ENCODE results near the gene WDR59.
"Not testable (repeated sequence)": the region's sequence is repeated elsewhere in the genome, so short reads cannot be mapped to it uniquely, and the experiment has no call there.

The WDR59 gene

GRCh38 chr16:75011634-75012307 lies 26.8 kb upstream of the WDR59 start:
- DNase-seq: no peak

GRCh38 chr16:75010427-75010826 lies 25.5 kb upstream of the WDR59 start:
- no peak for DNase-seq

- no peak for DNase-seq
These were observed 22.5 kb upstream of the WDR59 start for GRCh38 chr16:75007443-75007842.

GRCh38 chr16:75005697-75006096 lies 20.8 kb upstream of the WDR59 start:
- no peak for DNase-seq

- no peak for DNase-seq
These were observed 19.5 kb upstream of the WDR59 start for GRCh38 chr16:75004460-75004859.

GRCh38 chr16:75003931-75004330 lies 19.0 kb upstream of the WDR59 start:
- no peak for DNase-seq

- no peak for DNase-seq
These were observed 17.6 kb upstream of the WDR59 start for GRCh38 chr16:75002474-75002873.

GRCh38 chr16:75000481-75001081 lies 15.7 kb upstream of the WDR59 start:
- DNase-seq: no peak

- DNase-seq: no peak
These were observed 14.9 kb upstream of the WDR59 start for GRCh38 chr16:74999609-75000480.

GRCh38 chr16:74999219-74999608 lies 14.3 kb upstream of the WDR59 start:
- no peak for DNase-seq

GRCh38 chr16:74998481-74999218 lies 13.7 kb upstream of the WDR59 start, which contains the start of gene ZNRF1:
Gene ZNRF1 (plus strand): TSS chr16:74999024. CDS start chr16:74999672, 648 bp downstream.
- peak; percentile 51 for DNase-seq

GRCh38 chr16:74997042-74997491 lies 12.1 kb upstream of the WDR59 start:
- DNase-seq: no peak

GRCh38 chr16:74995986-74996385 lies 11.1 kb upstream of the WDR59 start:
- DNase-seq: no peak

- no peak for DNase-seq
These were observed 6.9 kb upstream of the WDR59 start for GRCh38 chr16:74991593-74992403.

GRCh38 chr16:74991268-74991592 lies 6.3 kb upstream of the WDR59 start:
- no peak for DNase-seq

GRCh38 chr16:74990832-74991231 lies 5.9 kb upstream of the WDR59 start:
- no peak for DNase-seq

GRCh38 chr16:74989864-74990263 lies 4.9 kb upstream of the WDR59 start:
- not testable (repeated sequence) for DNase-seq

- DNase-seq: no peak
These were observed 2.2 kb upstream of the WDR59 start for GRCh38 chr16:74987027-74987681.

GRCh38 chr16:74984194-74984528 lies 762 bp downstream of the WDR59 start:
- DNase-seq: no peak

GRCh38 chr16:74982256-74982655 lies 2.7 kb downstream of the WDR59 start:
- no peak for DNase-seq

- DNase-seq: no peak
These were observed 9.3 kb downstream of the WDR59 start for GRCh38 chr16:74975591-74975990.

- DNase-seq: no peak
These were observed 11.6 kb downstream of the WDR59 start for GRCh38 chr16:74973304-74973703.

Data from NCI-H2029 (cell line).